GM19455 (cell line): ENCODE data around the gene MROH8.

Experiments
- ATAC-seq: cut with Tn5 transposase; IDR thresholded peaks from one replicate; pipeline ENCODE4 v1.9.1; 2021; ENCODE audit not compliant: unreplicated experiment

The MROH8 gene

DNA sequence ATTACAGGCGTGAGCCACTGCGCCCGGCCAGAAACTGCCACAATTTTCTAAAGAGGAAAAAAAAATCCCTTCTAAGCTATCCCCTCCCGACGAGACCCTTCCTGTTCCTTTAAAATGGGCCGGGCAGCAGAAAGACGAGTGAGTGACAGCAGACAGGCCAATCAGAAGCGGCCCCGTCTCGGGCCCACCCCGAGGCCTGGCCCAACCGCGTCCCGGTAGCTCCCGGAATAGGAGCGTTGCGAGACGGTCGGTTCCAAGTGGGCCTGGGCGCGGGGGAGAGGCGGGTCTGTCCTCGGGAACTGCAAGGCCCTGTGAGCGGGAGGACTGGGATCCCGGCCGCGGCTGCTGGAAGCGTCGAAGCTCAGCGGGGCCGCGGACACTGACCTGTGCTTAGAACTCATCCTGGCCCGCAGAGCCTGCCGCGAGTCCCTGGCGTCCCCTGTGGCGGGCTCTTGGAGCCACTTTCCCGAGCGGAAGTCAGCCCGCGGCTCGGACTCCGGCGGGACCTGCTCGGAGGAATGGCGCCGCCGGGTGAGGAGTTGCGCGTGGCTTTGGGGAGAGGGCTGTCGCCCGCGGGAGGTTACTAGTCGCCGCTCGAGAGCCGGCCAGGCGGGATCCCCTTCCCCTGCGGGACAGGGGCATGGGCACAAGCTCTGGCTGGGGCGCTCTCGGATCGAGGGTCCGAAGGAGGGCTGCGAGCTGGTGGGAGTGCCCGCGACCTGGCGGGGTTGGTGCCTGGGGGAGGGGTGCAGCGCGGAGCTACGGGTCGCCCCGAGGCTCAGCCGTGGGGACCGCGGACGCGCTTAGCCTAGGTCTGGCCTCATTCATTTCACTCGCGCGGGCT, at the start of gene MROH8, which contains the start of gene RPN2:
MROH8 (minus strand) TSS at position 710 of the 844 bp plus-strand sequence.
RPN2 (plus strand) TSS at position 492 of the 844 bp plus-strand sequence; CDS start at position 519, 27 bp downstream.
- peak; percentile 91 for ATAC-seq

DNA sequence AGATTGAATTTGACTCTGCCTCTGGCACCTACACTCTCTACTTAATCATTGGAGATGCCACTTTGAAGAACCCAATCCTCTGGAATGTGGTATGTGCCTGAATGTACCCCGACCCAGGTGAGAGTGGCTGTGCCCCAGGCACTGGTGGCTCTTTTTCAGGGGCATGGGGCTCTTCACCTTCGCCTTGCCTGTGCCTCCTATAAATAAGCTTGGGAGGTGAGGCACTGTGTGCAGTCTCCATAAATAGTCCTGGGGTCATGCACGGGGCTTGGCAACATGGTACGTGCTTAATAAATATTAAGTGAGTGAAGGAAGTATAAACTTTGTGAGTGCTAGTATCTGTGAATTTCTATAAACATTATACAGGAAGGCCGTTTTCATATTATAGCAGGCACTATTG, 49.3 kb upstream of the MROH8 start:
- ATAC-seq, result no peak

DNA sequence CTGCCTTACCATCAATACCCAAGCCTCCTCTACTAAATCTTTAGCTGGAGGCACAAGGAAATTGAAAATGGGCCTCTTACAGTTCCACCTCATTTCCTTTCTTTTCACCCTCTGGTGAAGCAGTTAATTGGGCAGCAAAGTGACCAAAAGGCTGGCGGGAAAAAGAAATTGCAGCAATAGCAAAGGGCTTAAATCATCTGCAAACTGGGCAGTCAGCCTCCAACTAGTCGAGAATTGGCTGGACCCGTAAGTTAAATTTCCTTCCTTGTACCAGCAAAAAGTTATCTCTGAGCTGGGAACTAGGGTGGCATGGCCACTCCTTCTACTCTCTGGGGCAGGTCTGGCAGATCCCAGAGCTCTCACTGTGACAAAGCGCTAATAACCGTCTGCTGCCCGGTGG, 48.7 kb upstream of the MROH8 start:
- no peak for ATAC-seq

DNA sequence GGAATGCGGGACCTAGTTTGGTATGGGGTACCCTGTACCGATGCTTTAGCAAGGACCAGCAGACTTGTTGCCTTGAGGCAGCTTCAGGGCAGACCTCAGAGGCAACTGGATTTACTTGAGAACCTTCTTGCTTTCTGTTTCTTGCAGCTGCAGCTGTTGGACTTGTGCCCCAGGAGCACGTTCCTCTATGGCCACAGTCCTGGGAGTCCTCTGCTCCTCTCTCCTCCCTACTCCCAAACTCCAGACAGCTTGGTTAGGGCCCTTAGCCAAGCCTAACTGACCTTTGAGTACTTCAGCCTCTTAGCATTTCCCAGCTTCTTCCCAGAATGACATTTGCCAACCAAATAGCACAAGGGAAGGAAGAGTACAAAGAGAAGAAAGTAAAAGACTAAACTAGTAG, 47.5 kb upstream of the MROH8 start:
- ATAC-seq, result no peak

- ATAC-seq, result no peak
Measured at GRCh38 chr20:37225146-37225545, 45.8 kb upstream of the MROH8 start.

DNA sequence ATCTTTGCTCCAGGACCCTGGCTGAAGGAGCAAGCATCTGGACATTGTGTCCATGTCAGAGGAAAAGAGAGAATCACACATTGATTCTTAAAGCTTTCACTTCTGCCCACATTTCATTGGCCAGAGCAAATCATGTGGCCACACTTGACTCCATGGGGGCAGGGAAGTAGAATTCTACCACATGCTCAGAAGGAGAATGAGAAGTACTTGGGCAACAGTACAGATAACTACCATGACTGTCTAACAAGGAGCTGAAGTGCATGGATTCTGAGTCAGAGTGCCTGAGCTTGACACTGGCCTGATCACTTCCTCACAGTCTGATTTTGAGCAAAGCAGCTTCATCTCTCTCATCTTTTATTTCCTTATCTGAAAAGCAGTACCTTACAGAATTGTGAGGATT, 43.7 kb upstream of the MROH8 start:
- no peak for ATAC-seq

- no peak for ATAC-seq
Measured at GRCh38 chr20:37222086-37222485, 42.7 kb upstream of the MROH8 start.

DNA sequence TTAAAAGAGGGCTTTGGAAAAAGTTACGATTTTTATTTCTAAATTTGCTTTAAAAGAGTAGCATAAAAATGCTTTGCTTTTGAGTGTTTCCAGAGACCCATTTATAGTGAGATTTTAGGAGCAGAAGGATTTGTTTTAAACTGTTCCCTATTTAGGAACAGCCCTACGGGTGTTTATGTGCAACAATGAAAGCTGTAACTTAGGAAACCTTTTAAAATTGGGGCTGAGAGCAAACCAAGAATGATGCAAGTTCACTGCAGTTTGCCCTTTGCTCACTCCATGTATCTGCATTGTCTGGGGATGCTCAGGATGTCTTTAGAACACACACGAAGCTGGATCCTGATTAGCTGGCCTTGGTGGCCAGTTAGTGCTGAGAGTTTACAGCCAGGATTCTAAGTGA, 41.4 kb upstream of the MROH8 start:
- no peak for ATAC-seq

DNA sequence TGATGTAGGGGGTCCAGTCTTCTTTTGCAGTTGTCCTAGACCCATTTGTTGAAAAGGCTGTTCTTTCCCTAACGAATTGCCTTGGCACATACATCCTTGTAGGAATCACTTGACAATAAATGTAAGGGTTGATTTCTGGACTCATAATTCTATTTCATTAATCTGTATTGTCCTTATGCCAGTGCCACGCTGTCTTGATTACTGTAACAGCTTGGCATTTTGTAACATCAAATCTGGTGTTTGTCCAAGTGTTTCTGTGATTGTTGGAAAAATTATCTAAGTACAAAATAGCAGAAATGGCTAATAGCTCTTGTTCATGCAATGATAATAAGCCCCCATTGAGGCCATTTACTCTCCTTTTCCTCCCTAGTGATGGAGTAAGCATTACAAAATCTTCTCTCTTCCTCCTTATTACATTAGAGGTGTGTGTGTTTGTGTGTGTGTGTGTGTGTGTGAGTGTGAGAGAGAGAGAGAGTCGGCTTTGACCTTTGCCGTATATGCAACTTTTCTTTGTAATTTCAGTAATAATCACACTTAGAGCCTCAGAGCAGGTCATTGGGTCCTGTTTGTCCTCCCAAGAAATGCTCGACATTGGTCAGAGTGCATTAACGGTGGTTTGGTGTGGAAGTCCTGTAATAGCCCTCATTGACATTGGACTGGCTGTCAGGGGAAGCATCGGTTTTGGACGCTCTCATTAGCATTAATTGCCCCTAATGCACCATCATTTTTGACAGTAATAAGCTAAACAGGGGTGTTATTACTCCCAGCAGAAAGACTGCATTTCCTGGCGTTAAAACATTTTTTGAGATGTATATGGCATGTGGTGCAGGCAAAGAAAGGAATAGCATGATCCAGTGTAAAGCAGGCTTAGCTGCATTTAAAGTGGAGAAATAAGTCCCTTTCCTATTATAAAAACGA, 40.7 kb upstream of the MROH8 start:
- no peak for ATAC-seq

- ATAC-seq, result no peak
Measured at GRCh38 chr20:37218976-37219375, 39.6 kb upstream of the MROH8 start.

GRCh38 chr20:37218441-37218840, 39.1 kb upstream of the MROH8 start:
- ATAC-seq, result no peak

GRCh38 chr20:37209661-37210314, 30.4 kb upstream of the MROH8 start:
- no peak for ATAC-seq

DNA sequence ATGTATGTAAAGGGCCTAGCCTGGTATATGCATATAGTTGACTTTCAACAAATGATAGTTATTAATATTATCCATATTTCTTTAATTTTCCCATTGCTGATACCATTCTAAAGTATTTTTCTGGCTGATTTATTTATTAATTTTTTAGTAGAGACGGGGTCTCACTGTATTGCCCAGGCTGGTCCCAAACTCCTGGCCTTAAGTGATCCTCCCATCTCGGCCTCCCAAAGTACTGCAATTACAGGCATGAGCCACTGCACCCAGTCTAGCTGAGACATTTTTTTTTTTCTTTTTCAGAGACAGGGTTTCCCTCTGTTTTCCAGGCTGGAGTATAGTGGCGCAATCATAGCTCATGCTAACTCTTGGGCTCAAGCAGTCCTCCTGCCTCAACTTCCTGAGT, 29.8 kb upstream of the MROH8 start:
- no peak for ATAC-seq

DNA sequence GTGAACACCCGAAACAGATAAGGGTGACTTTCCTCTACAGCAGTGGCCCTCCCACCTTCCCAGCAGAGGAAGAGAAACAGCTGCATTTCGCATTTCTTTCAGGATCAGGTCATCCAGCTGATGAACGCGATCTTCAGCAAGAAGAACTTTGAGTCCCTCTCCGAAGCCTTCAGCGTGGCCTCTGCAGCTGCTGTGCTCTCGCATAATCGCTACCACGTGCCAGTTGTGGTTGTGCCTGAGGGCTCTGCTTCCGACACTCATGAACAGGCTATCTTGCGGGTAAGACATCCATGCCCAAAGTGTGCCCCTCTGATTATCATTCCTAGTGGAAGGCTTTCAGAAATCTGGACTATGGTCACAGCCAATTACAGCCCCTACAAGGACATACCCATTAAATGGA, 27.8 kb upstream of the MROH8 start:
- no peak for ATAC-seq

- ATAC-seq, result no peak
Measured at GRCh38 chr20:37205794-37206193, 26.4 kb upstream of the MROH8 start.

DNA sequence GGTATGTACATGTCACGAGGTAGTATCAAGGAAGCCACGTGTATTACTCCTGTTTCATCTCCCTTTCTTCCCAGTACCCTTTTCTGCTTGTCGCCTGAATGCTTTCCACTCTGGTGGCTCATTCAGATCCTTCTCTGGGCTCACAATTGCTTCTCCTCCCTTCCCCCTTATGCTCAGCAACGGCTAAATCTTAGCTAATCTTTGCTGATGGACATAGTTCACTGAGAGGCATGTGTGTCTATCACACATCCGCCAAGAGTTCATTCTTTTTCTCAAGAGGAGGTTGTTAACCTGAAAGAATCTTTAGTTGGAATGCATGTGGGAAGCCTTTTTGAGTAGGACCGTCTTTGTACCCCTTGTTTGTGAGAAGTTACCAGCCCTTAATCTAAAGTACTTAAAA, 25.8 kb upstream of the MROH8 start:
- no peak for ATAC-seq

- no peak for ATAC-seq
Measured at GRCh38 chr20:37204056-37204455, 24.7 kb upstream of the MROH8 start.

- ATAC-seq, result no peak
Measured at GRCh38 chr20:37202267-37202943, 23.1 kb upstream of the MROH8 start.

GRCh38 chr20:37201827-37202162, 22.4 kb upstream of the MROH8 start:
- no peak for ATAC-seq

GRCh38 chr20:37200926-37201826, 21.8 kb upstream of the MROH8 start:
- ATAC-seq, result no peak
